Stimulated activated CD4-positive, alpha-beta T cell treated with anti-CD3 and anti-CD28 coated beads, TNF-alpha, amount 100 ng/mL, for 1 hour (primary cell): Measurements from ENCODE around the gene JAKMIP2.
"Not testable (repeated sequence)": the region's sequence is repeated elsewhere in the genome, so short reads cannot be mapped to it uniquely, and the experiment has no call there.

ENCODE experiments used
- DNase-seq, 3 donors: peaks; one replicate each; pipeline ENCODE4 v3.0.0-alpha.2; 2020; ENCODE audit warnings: low read depth in 3 of 3, low spot score in 1 of 3

JAKMIP2 gene

DNA sequence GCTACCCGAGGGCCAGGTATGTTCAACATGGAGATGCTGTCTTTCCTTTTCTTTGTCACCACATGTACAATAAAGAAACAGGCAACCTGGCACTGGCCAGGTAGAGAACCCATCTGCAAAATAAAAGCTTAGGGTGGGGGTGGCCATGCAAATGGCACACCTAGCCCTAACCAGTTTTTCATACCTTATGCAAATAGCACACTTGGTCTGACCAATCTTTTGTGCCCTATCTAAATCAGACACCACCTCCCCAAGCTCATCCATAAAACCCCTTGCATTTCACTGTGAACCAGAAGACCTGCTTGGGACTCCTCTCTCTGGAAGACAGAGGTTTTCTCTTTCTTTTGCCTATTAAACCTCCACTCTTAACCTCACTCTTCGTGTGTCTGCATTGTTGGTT is 33.9 kb downstream of the JAKMIP2 start:
- no peak for DNase-seq

DNA sequence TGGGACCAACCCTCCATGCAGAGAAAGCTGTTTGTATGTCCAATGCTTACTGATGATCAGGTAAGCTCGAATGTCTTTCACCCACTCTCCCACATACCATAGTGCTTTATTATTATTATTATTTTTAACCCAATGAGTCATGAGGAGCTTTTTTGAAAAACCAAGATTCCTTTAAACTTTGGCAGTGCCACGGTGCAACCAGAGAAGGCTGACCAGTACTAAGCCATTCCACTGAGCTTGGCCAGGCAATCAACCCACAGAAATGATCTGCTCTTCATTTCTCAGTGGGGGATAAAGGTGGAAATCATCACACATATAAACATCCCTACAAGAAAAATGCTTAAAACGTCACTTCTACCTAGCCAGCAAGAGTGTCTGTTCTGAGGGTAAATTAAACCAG is 35.5 kb downstream of the JAKMIP2 start:
- DNase-seq, result no peak

DNA sequence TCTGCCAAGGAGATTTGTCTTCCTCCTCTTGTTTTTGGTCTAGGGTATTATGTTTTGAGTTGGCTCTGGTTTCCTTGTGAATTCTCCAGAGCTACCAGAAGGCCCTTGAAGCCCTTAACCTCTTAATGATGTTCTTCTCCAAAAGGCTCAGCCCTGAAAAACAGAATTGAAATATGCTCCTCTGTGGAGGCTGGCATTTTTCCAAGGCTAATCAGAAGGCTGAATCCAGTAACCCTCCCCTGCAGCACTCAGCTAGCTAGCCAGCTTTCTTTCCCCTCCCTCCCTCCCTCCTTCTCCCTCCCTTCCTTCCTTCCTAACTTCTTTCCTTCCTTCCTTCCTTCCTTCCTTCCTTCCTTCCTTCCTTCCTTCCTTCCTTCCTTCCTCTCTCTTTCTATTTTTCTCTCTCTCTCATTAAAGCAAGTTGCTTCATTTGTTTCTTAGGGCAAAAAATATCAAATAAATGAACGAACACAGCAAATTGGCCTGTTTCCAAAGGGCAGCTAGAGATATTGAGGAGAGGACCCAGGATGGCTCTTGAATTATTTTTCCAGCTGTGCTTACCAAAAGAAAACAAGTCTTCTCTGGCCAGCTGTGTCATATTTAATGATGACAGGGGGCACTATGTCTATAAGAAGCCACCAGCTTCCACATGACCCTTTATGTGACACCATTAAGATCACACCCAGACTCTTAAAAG is 38.7 kb downstream of the JAKMIP2 start:
- no peak for DNase-seq

DNA sequence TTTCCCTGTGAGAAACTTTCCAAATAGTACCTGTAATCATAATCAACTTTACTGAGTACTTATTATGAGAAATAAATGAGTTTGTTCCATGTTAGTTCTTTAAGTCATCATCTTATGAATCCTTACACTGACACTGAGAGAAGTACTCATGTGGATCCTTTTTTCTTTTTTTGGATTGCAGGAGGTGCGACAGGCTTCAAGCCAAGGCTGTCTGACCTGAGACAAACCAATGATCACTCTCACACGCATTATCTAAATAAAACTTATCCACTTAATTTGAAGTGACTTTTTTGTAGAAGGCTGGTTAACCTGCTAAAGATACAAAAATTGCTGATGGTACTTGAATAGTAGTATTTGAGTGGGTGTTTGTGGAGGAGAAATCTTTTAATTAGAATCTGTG is 39.5 kb downstream of the JAKMIP2 start:
- no peak for DNase-seq

DNA sequence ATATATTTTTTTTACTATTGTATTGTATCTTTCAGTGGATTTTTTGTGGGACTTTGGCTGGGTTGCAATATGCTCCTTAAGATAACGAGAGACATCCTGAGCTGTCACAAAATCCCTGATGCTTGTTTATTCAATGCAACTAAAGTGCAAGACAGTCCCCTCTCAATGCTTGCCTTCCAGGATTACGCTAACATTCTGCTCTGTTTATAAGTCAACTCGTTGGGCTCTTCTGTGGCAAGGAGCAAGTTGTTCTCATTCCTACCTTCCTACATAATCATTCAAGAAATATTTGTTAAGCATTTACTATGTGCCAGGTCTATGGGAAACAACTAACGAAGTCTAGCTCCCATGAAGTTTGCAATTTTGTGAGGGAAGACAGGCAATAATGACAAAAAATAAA is 40.4 kb downstream of the JAKMIP2 start:
- DNase-seq, result no peak

DNA sequence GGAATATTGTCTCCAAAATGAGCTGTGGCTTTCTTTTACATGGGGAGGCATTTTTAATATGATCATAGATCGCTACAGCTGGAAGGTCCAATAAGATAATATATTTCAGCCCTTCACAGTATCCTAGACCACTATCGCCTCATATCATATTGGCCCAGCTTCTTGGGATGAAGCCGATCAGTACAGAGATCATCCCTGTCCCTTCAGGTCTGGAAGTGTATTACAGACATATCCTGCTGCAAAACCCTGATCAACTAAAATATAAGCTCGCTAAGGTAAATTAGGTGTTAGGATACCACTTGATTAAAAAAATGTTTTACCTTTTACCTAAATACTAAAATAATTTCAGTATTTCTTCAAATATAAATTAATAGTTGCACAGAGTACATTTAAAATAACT is 41.7 kb downstream of the JAKMIP2 start:
- DNase-seq, result no peak

DNA sequence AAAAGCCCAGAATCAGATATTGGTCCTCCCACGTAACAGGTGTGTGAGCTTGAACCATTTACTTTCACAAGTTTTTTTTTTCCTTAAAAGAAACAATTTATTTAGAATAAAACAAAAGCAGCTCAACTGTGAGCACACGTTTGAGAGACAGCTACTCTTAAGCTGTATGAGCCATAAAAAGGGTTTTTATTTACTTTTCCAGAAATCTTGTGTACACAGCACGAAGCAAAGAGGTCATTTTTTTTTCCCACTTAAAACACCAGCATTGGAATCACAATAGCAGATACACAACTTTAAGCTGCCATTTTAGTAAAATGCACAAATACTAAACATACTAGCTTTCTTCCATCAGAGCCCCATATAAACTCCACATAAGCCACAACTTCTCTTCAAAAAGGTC is 44.6 kb downstream of the JAKMIP2 start:
- no peak for DNase-seq

DNA sequence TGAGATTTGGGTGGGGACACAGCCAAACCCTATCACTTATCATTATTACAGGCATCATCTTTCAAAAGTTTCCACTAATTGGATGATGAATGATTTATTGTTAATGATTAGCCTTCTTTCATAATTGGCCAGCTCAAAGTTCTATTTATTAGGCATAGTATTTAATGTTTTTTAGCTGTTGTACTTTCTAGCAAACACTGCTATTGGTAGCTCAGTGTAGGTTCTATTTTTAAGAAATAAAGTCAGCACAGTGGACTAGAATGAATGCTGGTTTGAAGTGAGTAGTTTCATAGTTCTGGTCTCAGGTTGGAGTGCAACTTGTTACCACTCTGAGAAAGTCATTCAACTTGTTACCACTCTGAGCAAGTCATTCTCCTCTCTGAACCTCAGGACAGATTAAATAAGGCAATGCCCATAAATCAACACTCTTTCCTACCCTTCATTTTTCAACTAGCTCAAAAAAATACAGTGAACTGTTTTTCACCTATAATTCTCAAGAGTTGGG is 46.9 kb downstream of the JAKMIP2 start:
- DNase-seq, result no peak

DNA sequence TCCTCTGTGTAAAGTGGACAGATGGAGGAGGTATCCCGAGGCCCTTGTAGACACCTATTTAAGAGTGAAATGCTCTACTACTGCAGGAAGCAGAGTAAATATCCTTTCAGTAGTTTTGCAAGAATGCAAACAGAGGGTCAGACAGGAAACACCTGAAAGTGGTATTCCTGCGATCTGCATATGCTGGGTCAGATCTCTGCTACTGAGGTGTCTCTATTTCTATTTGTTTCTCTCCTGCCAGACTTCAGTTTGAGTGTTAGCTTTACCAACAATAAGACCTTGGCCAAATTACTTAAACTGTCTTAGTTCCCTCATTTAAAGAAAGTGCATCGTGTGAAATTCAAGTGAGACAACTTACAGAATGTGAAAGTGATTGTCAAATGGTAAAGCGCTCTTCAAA is 47.6 kb downstream of the JAKMIP2 start:
- no peak for DNase-seq

DNA sequence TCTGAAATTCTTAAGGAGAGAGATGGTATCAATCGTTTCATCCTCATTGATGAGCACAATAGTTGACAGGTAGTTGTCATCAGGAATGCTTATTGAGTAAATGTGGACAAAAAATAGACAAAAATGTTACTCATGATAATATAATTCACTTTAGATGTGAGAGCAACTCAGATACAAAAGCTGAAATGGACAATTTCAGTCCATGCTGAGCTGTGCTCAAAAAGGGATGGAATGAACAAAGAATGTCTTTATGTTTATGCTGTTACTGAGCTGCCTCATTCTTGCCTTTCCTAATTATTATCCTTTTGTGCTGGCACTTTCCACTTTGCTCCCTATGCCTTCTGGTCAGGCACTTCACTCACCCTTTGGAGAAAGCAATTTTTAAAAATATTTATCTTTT is 49.5 kb downstream of the JAKMIP2 start:
- DNase-seq, result no peak

DNA sequence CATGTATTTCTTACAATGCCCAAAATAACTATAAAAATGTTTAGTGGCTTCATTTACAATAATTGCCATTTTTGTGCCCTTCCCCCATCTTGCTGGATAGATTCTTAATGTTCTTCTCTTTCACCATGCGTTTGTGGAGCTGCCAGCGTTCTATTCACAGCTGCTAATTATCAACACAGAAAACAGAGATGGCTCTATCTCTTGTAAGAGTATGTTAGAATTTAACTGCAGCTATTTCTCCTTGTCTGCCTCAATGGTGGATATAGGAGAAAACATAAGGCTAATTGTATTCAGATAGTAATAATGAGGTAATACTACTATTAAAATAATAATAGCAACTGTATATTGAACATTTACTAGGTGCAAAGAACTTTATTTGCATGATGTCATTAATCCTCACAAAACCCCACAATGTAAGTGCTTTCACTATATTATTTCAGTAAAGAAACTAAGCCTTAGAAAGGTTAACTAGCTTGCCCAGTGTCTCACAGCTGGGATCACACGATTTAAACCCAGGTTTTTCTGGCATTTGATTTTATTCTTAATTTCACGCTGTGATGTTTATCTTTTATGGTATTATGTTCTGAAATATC is 50.1 kb downstream of the JAKMIP2 start:
- DNase-seq, result no peak

DNA sequence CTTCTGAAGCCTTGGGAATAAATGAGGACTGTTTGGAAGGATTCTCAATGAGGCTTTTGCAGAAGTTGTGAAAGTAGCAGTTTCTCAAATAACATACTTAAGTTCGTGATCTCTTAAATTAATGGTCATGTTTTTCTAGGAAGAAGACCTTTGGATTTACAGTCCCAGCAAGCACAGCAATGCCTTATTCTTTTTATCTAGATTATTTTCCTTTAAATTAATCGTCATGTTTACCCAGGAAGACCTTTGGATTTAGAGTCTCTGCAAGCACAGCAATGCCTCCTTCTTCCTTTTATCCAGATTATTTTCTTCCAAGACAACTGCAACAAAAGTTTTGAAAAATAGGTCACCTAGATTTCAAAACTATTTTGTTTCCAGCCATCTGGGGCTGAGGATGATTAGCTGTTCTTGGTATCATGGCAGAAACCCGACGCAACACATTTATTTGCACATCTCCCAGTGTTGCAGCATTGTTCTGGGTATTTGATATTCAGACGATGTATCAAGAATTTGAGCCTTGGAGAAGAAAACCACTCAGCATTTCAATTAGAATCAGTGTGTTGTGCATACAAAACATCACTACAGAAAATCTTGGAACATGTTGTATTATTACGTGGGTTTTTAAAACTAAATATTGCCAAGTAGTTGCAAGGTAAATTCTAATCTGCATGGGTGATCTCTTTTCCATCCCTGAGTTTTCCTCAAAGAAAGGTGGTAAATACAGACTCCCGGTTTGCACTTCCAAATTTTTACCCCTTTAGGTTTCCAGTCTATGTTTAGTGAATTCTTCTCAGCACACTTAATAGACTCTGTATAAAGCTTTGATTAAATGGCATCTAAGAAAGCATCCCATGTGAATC is 50.9 kb downstream of the JAKMIP2 start:
- no peak for DNase-seq

DNA sequence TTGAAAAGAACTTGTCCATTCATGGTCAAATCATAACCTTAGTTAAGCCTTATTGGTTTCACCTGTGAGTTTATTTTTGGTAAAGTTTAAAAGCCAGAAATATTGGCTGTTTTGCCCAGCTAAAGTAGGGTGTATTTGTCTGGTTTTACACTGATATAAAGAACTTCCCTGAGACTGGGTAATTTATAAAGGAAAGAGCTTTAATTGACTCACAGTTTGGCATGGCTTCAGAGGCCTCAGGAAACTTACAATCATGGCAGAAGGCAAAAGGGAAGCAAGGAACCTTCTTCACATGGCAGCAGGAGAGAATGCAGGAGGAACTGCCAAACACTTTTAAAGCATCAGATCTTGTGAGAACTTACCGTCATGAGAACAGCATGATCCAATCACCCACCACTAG is 55.3 kb downstream of the JAKMIP2 start:
- DNase-seq, result no peak

DNA sequence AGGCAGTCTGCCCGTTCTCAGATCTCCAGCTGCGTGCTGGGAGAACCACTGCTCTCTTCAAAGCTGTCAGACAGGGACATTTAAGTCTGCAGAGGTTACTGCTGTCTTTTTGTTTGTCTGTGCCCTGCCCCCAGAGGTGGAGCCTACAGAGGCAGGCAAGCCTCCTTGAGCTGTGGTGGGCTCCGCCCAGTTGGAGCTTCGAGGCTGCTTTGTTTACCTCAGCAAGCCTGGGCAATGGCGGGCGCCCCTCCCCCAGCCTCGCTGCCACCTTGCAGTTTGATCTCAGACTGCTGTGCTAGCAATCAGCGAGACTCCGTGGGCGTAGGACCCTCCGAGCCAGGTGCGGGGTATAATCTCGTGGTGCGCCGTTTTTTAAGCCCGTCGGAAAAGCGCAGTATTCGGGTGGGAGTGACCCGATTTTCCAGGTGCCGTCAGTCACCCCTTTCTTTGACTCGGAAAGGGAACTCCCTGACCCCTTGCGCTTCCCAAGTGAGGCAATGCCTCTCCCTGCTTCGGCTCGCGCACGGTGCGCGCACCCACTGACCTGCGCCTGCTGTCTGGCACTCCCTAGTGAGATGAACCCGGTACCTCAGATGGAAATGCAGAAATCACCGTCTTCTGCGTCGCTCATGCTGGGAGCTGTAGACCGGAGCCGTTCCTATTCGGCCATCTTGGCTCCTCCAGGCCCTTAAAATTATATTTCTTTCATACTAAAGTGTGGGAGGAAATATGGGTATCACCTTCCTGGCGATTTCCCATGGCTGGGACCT is 61.2 kb downstream of the JAKMIP2 start:
- DNase-seq, result not testable (repeated sequence)

DNA sequence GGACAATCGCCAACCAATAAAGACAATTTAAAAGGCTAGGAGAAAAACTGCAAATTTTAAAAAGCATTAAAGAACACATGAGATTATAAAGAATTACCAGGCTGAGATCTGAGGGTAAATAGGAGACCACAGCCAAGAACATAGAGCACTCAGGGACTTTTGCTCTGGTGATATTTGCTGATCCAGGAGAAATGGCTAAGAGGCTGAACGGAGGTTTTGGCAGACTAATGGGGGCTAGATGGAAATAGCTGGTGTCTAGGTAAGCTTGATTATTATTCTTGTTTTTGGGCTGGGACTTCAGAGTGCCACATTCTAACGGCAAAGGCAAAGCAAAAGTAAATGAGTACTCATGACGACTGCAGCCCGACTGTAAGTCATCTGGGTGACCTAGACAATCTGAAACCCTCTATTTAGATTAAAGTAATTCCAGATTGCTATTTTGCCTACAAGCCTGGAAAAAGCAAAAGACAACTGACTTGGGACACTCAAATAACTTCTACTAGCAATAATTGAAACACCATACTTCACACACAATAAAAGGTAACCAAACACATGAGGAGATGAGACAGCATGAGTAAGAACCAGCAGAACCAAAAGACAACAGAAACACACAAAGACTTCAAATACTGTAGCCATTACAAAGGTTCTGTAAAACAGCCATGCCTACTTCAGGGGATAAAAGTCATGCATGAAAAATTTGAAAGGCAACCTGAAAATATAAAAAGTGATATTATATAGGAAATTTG is 68.8 kb downstream of the JAKMIP2 start:
- DNase-seq, result no peak

DNA sequence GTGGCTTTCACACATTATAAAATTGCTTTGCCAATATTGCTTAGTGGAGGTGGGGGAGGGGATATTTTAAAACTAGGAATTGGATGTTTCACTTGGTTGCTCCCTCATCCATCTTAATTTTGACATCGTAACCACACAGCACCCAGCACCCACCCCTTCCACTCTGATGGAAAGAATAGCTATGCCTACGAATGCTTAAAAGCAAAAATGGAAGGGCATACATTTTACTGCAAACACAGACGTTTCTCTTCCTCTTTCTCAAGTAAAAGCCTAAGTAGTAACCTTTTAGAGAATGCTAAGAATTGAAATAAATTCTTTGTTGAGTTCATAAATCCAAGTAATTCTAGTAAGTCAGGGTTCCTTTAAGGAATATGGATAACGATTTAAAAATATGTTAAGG is 69.9 kb downstream of the JAKMIP2 start:
- no peak for DNase-seq

DNA sequence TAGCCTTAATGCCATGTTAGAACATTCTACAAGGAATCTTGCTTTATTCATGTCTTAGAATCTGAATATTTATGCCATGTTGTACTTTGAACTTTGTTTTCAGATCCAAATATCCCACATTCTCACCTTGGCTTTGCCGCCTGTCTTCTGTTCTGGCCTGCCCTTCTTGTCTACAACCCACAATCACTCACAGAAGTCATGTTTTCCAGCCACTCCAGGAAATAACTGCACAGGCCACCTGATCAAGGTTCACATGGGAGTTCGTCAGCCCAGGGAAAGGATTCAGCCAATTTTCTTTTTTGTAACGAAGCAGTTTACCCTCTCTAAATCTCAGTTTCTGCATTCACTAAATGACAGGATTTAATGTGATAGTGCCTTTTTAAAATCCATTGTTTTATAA is 70.5 kb downstream of the JAKMIP2 start:
- no peak for DNase-seq

DNA sequence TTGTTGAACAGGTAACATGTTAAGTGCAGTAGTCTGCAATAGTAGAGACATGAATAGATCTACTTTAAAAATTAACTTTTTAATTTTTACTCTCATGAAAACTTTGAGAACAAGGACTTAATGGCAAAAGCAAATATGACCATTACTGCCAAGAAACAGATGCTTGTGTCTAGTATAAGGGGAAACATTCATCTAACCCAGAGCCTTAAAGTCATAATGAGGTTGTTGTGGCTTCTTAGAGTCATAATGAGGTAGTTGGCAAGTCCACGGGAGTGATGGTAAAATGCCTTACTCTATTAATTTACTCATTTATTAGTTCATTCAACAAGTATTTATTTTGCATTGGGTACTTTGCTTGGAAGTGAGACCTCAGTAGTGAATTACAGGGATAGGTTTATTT is 71.5 kb downstream of the JAKMIP2 start:
- DNase-seq, result no peak

DNA sequence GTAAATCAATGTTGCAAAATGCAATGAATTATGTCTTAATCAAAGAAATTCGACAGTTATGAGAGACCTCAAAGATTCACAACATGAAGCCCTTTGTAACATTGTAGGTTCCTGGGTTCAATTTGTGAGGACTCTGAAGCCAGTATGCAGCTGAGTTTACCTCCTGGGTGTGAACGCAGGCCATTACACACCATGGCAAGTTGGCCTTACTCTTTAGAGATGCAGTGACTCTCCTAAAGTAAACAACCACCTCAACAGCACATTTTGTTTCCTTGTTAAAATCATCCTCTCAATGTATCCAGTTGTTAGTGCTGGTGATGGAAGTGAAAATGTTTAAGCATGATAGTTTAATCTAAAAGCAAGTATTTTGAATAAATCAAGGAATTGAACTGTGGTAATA is 73.8 kb downstream of the JAKMIP2 start:
- DNase-seq, result no peak

DNA sequence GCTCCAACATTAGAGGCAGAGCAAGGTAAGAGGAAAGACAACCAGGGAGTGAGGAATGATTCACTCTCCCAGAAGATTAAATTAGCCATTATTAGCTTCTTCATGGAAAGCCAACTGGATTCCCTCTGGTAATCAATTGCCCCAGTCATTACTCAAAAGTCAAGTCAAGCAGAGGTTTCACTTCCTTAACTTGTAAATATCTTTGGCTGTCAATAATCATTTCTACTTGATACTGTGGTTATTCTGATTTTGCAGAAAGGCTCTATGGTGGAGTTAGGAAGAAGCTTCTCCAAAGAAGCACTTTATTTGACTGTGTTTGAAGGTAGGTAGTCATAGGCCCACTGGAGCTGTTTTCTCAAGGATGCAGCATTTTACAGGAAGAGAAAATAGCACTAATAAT is 78.0 kb downstream of the JAKMIP2 start:
- DNase-seq, result no peak

DNA sequence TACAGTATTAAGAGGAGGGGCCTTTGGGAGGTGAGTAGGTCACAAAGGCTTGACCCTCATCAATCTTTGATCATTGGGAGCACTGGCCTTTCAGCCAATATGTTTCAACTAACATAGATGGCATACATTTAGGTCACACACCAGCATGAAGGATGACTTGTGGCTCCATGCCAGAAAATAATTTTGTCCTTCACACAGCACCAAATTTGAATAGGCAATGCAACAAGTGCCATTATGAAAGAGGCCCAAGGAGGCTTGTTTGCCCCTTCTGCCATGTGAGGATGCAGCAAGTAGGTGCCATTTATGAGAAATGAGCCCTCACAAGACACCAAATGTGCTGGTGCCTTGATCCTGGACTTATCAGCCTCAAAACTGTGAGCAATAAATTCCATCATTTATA is 81.1 kb downstream of the JAKMIP2 start:
- no peak for DNase-seq
